Right ventricle myocardium inferior (tissue), 1 donor: ENCODE measurements around the gene OPCML. TPM values are rescaled to one million over a fixed set of nuclear protein-coding genes. Genes with fewer than 3 reads are reported as not detected.

ENCODE experiments used
- ATAC-seq: fragments of 200-7000 bp; cut with Tn5 transposase; one replicate; pipeline ENCODE4 v1.9.1; 2020; ENCODE audit warnings: mild to moderate bottlenecking, moderate library complexity
- DNase-seq: peaks from one replicate; pipeline ENCODE4 v3.0.0; 2021; ENCODE audit errors: missing footprints
- intact Hi-C: fragments of 100-400 bp; cut with DNase I; formaldehyde crosslinking; loops from one replicate; pipeline ENCODE4 v1.11.0; 2022
- total RNA-seq: library from RNA; stranded (reverse); fragmentation: NEBNext Ultra II Directional; extraction: Animal tissue kit (Norgen Biotek cat#: 25700); gene quantifications from one replicate; pipeline ENCODE4 v1.2.1, GENCODE V29; 2021
- donor health status: DM: no; HTN: yes; CAD: no; lungs with severe emphysema.

OPCML gene
- total RNA-seq, 1 donor from 2014 or later = 0.05 TPM

- no peak for ATAC-seq
- intact Hi-C loops = no loop called here
- no peak for DNase-seq
These were observed 839.4 kb downstream of the OPCML start for GRCh38 chr11:132692891-132693290.

- ATAC-seq (no peak), DNase-seq (no peak)
- intact Hi-C loops = no loop called here
These were observed 840.3 kb downstream of the OPCML start for GRCh38 chr11:132691848-132692550.

DNA sequence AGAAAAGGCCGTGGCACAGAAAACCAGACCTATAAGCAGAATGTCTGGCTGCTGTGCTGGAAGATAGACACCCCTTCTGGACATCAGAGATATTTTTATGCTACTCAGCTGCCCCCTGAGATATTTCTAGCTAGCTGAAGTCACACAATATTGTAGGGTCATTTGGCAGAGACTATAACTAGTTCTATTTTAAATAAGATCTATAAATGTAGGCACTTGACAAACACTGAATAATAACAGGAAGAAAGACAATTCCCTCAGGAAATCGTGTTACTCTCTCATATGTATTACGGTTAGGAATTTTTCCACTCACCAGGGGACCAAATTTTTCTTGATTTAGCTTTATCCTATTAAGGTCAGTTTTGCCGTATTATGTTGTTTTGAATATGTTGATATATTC is 845.4 kb downstream of the OPCML start:
- no peak for ATAC-seq
- DNase-seq = no peak
- intact Hi-C loops = no loop called here

- ATAC-seq (no peak), DNase-seq (no peak)
- intact Hi-C loops = no loop called here
These were observed 847.1 kb downstream of the OPCML start for GRCh38 chr11:132685174-132685611.

DNA sequence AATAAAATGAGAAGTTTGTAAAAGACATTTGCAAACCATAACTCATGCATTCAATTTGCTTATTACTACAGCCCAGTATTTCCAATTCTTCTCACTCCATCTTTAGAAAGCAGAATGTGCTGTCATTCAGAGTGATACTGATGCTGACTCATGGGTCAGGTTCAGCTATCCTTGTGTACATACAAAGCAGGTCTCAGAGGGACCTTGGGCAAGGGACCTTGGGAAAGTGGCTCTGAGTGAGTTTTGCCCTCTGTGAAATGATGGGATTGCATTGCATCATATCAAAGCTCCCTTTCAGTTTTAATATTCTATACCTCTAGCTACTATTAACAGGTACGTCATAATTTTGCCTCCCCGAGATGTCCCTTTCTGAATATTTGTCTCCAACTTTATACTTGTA is 848.7 kb downstream of the OPCML start:
- intact Hi-C loops = no loop called here
- ATAC-seq = no peak

GRCh38 chr11:132681971-132682370 is 850.3 kb downstream of the OPCML start:
- ATAC-seq = no peak
- DNase-seq = no peak
- intact Hi-C loops = no loop called here

More for the DNA sequence above, 848.7 kb downstream of the OPCML start:
- no peak for DNase-seq

- ATAC-seq (no peak), DNase-seq (no peak)
- intact Hi-C loops = no loop called here
These were observed 851.7 kb downstream of the OPCML start for GRCh38 chr11:132680584-132680983.

DNA sequence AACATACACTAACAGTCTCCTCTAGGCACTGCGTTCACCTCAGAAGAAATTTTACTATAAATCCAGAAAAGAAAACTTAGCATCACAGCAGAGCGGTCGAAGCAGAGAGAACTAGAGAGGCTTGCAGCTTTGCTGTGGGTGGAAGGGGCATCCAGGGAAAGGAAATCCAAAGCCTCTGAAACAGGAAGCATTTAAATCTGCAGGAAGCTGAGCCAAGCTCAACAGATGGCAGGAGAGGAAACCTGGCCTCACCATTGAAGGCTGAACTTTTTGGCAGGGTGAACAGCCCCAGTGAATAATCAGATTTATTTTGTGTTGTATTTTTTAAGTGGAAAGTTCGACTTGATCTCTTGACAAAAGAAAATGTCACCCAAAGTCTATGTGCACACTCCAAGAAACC is 858.1 kb downstream of the OPCML start:
- intact Hi-C loops = no loop called here
- DNase-seq (no peak), ATAC-seq (no peak)

- intact Hi-C loops = no loop called here
- DNase-seq (no peak), ATAC-seq (no peak)
These were observed 860.4 kb downstream of the OPCML start for GRCh38 chr11:132671851-132672370.

DNA sequence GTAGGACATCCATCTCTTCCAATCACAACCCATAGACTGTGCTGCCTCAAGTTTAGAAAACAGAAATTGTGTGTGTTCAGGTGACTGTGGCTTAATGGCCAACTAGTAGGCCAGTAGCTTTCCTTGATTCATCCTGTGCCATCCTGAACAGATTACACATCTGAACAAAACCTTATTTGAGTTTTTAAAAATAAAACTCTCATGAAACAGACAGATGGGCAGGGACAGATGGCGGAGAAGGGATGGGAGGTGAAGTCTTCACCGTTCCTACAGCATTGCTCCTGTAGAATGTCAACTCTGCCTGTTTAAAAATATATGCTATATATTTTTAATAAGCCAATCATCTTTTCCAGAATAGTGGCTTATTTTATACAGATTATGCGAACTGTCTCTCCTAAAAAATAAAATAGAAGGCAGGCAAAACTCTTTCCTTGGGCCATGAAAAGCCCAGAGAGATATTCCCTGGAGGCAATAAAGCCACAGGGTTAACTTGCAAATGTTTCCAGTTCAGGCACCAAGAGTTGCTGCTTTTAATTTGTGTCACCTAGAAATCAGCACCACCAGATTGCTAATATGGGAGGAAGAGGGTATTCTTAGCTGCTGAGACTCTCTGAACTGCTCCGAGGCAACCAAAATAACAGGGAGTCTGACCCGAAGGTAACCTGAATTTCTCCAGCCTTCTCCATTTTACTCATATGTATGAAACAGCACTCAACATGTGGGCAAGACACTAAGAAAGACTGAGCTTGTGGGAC is 861.2 kb downstream of the OPCML start:
- DNase-seq (no peak), ATAC-seq (no peak)
- intact Hi-C loops = no loop called here

DNA sequence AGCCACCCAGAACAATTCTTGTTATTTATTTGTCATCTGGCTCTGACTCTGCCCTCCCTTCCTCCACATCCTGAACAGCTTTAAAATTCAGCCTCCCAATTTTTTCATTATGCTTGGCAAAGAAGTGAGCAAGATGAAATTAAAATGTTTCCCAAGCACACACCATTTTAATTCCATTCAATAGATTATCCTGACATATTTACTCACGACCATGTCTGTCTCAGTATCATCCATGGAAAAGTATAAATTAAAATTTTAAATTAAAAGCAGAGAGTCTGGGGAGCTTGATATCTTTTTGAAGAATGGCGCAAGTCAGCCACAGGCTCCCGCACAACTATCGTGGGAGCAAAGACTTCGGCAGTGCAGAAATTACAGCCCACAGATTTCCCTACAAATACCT is 862.4 kb downstream of the OPCML start:
- ATAC-seq = no peak
- no peak for DNase-seq
- intact Hi-C loops = no loop called here

GRCh38 chr11:132665205-132665604 is 867.1 kb downstream of the OPCML start:
- intact Hi-C loops = no loop called here
- no peak for ATAC-seq
- DNase-seq = no peak

DNA sequence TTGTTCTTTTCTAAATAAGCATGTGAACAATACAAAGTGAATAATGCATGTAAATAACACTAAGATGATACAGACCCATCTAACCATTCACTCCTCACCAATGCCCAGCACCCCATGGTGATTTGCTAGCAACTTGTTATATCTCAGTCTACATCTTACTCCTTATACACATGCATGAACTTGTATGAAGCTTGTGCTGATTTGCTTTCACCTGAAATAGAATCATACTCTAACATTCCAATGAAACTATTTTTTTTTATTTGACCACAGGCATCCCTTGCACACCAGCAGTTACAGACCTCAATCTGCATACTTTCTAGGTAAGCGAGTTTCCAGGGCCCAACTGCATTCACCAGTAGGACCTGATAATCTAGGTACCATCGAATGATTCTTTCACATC is 873.6 kb downstream of the OPCML start:
- ATAC-seq = no peak
- no peak for DNase-seq
- intact Hi-C loops = no loop called here

- DNase-seq (no peak), ATAC-seq (no peak)
- intact Hi-C loops = no loop called here
These were observed 874.3 kb downstream of the OPCML start for GRCh38 chr11:132658004-132658403.

- DNase-seq (no peak), ATAC-seq (no peak)
- intact Hi-C loops = no loop called here
These were observed 877.0 kb downstream of the OPCML start for GRCh38 chr11:132655187-132655855.

GRCh38 chr11:132653237-132653636 is 879.1 kb downstream of the OPCML start:
- DNase-seq (no peak), ATAC-seq (no peak)
- intact Hi-C loops = no loop called here

- intact Hi-C loops = no loop called here
- DNase-seq (no peak), ATAC-seq (no peak)
These were observed 881.2 kb downstream of the OPCML start for GRCh38 chr11:132650969-132651720.

DNA sequence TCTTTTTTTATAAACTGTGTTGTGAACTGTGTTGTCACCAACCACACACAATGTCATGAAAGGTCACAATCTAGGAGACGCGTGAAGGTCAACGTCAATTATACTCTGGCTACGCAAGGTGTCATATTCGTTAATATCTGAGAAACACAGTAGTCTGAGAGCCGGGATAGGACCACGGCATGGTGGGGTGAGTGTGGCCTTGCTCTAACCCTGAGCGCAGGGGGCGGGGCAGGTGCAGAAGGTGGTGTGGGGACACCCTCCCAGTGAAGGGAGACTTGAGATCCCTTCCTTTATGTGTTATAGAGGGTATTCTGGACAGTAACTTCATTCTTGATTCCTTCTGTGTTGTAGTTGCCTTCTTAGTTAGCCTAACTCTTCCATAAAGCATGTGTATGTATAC is 883.0 kb downstream of the OPCML start:
- ATAC-seq = no peak
- intact Hi-C loops = no loop called here
- DNase-seq = no peak

DNA sequence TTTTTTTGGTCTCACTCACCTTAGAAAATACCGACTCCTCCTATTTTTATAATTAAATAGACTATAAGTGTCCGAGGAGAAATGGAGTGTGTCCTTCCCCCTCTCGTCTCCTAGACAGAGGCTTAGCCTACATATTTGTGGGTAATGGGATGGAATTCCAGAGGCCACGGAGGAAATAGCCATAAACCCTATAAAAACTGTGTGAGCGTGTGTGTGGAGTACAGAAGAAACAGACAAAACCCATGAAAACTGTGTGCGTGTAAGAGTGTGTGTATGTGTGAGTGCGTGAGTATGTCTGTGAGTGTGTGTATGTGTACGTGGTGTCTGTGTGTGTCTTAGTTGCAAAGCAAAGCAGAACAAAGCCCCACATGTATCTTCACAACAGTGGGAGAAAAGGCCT is 883.5 kb downstream of the OPCML start:
- no peak for ATAC-seq
- intact Hi-C loops = no loop called here
- no peak for DNase-seq
